ENCODE measurements around the gene TPP1. TPM values are rescaled to one million over a fixed set of nuclear protein-coding genes. Genes with fewer than 3 reads are reported as not detected.

TPP1 gene
- total and polyA plus RNA-seq, 10 donors, result 54.9 to 306 (median 212) TPM

GRCh38 chr11:6652182-6652581, 33.0 kb upstream of the TPP1 start:
- 48 to 67% (median 58%) methylated on average over 3 of the region's 3 CpGs for WGBS, 5 donors
- Histone ChIP-seq H3K27ac (no peak overlapping the region), H3K36me3 (no peaks in the 10 kb centered on the region), H3K27me3 (replicated peaks in 1 of 7) (peaks cover 0 to 24% (median 0%) of the 10 kb centered on the region in 7 donors), H3K9me3 (no peaks in the 10 kb centered on the region), H3K4me1 (peaks cover 21 to 89% (median 53%) of the 10 kb centered on the region in 6 donors), H3K4me3 (no peak overlapping the region)
- intact Hi-C loops (cut with DNase I; ENCODE audit: low total_unique reads), result no loop called here
- TF ChIP-seq POLR2AphosphoS5 (IDR thresholded peaks at IDR 0.05) (no peak), CTCF (IDR thresholded peaks at IDR 0.05 in 8 of 11, conservative IDR thresholded peaks at IDR 0.05 in 3 of 11) (no peak), POLR2A (IDR thresholded peaks at IDR 0.05) (no peak)
- DNase-seq, result no peak

- no peaks in the 10 kb centered on the region for H3K36me3 ChIP-seq
- DNase-seq, result no peak
- H3K4me3 ChIP-seq, result no peak overlapping the region
- no peaks in the 10 kb centered on the region for H3K9me3 ChIP-seq
- 71 to 86% (median 81%) methylated on average over 6 of the region's 6 CpGs for WGBS, 5 donors
- H3K27me3 ChIP-seq (replicated peaks in 1 of 7), result peaks cover 0 to 13% (median 0%) of the 10 kb centered on the region in 7 donors
- H3K27ac ChIP-seq, result no peak overlapping the region
- intact Hi-C loops (cut with DNase I; ENCODE audit: low total_unique reads), result no loop called here
- H3K4me1 ChIP-seq, result peaks cover 33 to 93% (median 61%) of the 10 kb centered on the region in 6 donors
- TF ChIP-seq POLR2AphosphoS5 (IDR thresholded peaks at IDR 0.05) (no peak), POLR2A (IDR thresholded peaks at IDR 0.05) (no peak), CTCF (IDR thresholded peaks at IDR 0.05 in 8 of 11, conservative IDR thresholded peaks at IDR 0.05 in 3 of 11) (no peak)
Measured at GRCh38 chr11:6650980-6651379, 31.8 kb upstream of the TPP1 start.

DNA sequence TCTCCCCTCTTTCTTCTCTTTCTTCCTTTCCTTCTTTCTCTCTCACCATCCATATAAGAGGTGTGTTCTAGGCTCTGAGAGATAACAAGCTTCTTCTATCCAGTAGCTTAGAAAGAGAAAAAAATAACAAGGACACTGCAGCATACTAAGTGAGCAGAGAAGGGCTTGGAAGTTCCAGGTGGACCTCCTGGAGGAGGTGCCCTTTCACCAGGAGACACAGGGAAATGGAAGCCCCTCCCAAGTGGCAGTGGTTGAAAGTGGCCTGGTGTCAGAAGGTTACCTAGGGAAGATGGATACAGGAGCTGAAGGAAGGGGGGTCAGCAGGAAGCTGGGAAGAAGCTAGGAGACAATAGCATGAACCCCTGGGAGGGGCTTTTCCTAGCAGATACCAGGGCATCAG, 30.9 kb upstream of the TPP1 start:
- H3K9me3 ChIP-seq, result no peaks in the 10 kb centered on the region
- H3K4me3 ChIP-seq, result no peak overlapping the region
- H3K27me3 ChIP-seq (replicated peaks in 1 of 7), result peaks cover 0 to 9% (median 0%) of the 10 kb centered on the region in 7 donors
- TF ChIP-seq POLR2AphosphoS5 (IDR thresholded peaks at IDR 0.05) (no peak), CTCF (IDR thresholded peaks at IDR 0.05 in 8 of 11, conservative IDR thresholded peaks at IDR 0.05 in 3 of 11) (no peak), POLR2A (IDR thresholded peaks at IDR 0.05) (no peak)
- H3K27ac ChIP-seq, result no peak overlapping the region
- intact Hi-C loops (cut with DNase I; ENCODE audit: low total_unique reads), result no loop called here
- H3K4me1 ChIP-seq, result peaks cover 42 to 98% (median 67%) of the 10 kb centered on the region in 6 donors
- H3K36me3 ChIP-seq, result no peaks in the 10 kb centered on the region
- DNase-seq, result no peak

GRCh38 chr11:6648501-6648900, 29.3 kb upstream of the TPP1 start:
- Histone ChIP-seq H3K4me3 (no peak overlapping the region), H3K27ac (peak overlapping the region; percentile 22 to 89 (median 76)), H3K27me3 (replicated peaks in 1 of 7) (no peaks in the 10 kb centered on the region), H3K9me3 (no peaks in the 10 kb centered on the region), H3K4me1 (peaks cover 40 to 92% (median 57%) of the 10 kb centered on the region in 6 donors), H3K36me3 (no peaks in the 10 kb centered on the region)
- no peak for DNase-seq
- 47 to 79% (median 56%) methylated on average over 1 of the region's 1 CpG for WGBS, 5 donors
- intact Hi-C loops (cut with DNase I; ENCODE audit: low total_unique reads), result no loop called here
- TF ChIP-seq POLR2AphosphoS5 (IDR thresholded peaks at IDR 0.05) (no peak), CTCF (IDR thresholded peaks at IDR 0.05 in 8 of 11, conservative IDR thresholded peaks at IDR 0.05 in 3 of 11) (no peak), POLR2A (IDR thresholded peaks at IDR 0.05) (no peak)
